Pulmonary artery endothelial cell (primary cell): Measurements from ENCODE around the gene ADGRF5. TPM values are rescaled to one million over a fixed set of nuclear protein-coding genes. Genes with fewer than 3 reads are reported as not detected.
"Not testable (repeated sequence)": the region's sequence is repeated elsewhere in the genome, so short reads cannot be mapped to it uniquely, and the experiment has no call there.

Experiments used
- DNase-seq: peaks from one replicate; pipeline ENCODE4 v3.0.0-alpha.2; 2011; ENCODE audit warnings: low read depth, low spot score
- total RNA-seq: library from RNA; depleted of rRNA; stranded (reverse); fragments of >200 nt; gene quantifications from 2 replicates; pipeline ENCODE4 v1.2.3, GENCODE V29; 2014

The ADGRF5 gene
- total RNA-seq, 1 donor from 2014 or later, result 2.0 TPM

DNA sequence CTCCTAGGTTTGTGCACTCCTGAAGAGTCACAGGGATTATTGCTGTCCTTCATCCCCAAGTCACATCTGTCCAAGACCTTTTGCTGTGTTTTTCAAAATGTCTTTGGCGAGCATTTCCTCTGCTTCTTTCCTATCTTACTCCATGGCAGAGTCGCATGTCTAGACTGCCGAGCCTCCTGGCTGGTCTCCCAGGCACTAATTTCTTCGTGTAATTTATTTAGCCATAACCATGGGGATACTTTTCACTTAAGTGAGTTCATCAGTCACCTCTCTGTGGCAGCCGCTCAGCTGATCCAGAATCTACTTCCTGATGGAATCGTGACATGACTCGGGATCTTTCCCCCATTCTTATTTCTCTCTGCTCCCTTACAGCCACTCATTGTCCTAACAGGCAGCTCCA is 25.8 kb downstream of the ADGRF5 start:
- DNase-seq, result no peak

DNA sequence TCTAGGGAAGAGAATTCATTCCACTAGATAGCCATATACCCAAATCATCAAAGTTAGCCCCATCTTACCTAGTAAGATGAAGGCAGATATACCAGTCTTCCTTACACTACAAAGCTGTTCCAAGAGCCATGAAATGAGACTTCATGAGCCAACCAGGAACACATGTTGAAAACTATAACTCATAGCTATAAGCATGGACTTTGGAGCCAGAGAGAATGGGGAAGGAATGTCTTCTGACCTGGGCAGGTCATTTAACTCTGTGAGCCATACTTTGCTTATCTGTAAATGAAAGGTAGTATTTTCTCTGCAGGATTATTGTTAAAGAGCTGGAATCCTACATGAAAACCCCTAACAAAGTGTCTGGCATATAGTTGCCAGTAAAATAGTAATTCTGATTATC is 27.3 kb downstream of the ADGRF5 start:
- no peak for DNase-seq

DNA sequence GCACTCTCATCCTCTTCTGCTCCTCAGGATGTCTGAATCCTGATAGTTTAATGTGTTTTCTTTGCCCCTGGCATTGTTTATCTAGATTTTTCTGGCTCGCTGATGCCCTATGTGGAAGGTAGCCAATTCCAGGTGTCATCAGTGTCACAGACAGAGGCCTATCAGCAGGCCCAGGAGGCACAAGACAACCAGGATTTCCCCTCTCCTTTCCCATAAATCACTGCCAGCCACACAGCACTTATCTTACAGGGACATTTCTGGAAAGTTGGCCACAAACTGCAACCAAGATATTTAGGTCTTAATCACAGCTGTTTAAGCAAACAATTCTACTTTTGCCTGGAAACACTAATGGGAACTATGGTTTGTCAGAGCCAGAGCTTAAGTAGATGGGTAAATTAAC is 28.1 kb downstream of the ADGRF5 start:
- no peak for DNase-seq

DNA sequence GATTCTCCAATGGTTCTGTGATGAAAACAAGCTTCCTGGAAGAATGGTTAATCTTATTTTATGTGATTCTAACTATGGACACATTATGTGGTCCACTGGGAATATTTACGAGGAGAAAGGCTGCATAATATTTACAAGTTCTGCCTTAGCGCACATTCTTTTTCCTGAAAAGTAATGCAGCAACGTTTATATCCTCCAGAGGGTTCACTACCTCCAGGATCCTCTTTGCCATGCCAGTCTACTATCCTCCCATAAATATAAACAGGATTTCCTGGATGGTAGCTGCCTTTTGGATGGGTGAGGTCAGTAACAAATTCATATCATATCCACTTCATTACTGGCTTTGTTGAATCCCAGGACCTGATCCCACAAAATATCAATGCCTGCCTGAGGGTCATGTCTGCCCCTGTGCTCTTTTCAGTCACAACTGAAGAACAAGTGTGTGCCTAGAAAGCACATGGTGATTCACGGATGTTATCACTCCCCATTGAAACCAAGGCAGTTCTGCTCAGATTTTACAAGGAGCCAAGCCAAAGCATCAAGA is 30.4 kb downstream of the ADGRF5 start:
- no peak for DNase-seq

DNA sequence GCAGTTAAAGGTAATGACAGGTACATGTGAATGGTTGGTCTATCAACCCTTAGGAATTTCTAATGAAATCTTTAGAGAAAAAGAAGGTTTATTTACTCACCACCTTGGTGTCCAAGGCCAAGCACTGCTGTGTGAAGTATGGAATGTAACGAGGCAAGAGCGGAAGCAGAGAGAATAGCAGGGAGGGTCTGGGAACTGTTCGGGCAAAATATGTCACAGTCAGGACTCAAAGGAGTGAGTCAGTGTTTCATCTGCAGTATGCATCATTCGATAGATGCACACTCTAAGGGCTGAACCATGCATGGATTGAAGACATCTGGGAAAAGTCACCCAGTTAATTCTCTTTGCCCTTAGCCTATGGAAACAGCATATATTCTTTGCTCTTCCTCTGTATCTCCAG is 33.2 kb downstream of the ADGRF5 start:
- no peak for DNase-seq

DNA sequence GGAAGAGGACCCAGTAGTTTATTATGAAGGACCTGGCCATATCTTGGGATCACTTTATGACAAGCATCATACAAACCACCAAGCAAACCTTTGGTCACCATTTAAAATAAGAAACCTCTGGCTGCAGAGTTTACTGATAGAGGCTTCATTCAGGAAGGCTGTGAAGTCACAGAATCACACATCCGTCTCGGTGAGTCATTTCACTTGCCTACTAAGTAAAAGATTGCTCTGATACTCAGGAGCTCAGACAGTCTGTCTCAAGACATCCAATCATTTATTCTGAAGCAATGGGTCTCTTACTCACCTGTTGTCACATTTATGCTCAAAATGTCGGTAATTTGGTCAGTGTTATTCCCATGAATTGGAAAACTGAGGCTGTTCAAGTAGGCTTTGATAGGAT is 33.7 kb downstream of the ADGRF5 start:
- peak; percentile 33 for DNase-seq

DNA sequence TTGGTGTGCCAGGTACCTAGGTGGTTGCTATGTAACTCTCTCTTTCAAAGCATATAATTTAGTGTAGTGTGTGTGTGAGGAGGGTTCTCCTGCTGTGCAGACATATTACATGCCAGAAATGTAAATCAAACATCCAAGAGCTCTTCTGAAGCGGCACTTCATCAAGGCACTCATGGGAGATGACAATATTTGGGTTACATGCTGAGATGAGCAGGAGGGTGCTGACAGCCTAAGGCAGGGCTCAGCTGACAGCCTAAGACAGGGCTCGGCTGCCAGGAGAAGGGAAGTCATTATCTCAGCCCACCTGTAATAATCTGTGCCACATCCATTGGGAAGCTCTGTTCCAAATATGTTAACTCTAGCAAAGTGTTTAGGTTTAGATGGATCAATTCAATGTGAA is 39.1 kb downstream of the ADGRF5 start:
- no peak for DNase-seq

DNA sequence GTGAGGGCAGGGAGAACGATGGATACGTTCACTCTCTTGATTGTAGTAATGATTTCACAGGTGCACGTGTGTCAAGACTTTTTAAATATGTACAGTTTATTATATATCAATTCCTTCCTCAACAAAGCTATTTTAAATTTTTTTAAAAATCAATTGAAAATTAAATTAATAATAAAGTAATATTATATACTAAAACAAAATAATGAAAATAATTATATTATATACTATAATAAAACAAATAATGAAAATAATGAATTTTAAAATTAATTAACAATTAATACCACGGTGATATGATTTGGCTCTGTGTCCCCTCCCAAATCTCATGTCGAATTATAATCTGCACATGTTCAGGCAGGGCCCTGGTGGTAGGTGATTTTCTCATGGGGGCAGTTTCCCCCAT is 42.7 kb downstream of the ADGRF5 start:
- DNase-seq, result no peak

DNA sequence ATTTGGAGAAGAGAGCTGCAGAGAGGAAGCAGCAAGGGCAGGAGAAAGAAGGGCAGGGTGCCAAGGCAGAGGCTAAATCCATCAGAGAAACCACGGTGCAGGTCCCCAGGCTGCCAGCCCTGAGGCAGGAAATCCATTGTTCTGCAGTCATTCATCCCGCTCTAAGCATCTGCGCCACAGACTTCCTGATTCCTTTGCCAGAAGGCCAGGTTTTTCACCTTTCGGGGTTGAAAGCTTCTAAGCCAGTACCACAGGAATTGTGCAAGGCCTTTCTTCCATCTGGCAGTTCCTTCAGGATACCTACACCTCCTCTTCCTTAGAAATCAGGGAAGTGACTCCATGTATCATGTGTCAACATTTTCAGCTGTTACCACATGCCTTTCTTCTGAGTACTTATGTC is 45.6 kb downstream of the ADGRF5 start:
- DNase-seq, result peak; percentile 98

DNA sequence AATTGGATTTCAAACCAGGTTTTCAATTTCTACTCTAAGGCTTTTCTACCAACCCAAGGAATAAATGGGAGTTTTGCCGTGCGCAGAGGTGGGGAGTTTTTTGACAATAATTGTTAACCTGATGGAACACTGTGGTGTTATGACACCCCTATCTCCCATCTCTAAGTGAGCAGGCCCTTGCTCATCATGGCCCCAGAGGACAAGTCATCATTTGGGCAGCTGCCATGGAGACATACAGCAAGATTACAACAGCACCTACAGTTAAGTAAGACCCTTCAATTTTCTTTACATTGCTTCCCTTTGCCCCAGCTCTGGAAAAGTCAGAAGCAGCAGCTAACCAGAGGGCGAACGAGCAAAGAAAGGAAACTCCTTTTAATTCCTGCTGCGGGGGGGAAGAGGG is 54.3 kb downstream of the ADGRF5 start:
- no peak for DNase-seq

DNA sequence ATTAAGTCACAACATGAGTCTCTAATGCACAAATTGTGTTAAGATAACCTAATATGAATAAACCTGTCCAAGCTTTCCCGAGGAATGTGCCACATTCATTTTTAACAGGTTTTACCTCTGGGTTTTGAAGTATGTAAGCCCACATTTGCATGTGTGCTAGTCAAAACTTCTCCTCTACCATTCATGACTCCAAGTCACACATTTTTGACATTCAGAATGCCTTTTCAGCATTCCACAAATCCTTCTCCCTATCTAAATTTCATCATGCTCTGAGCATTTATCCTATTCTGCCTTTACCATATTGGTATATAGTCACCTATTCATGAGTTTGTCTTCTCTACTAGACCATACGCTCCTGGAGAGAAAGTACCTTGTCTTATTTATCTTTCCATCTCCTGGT is 56.5 kb downstream of the ADGRF5 start:
- DNase-seq, result no peak

DNA sequence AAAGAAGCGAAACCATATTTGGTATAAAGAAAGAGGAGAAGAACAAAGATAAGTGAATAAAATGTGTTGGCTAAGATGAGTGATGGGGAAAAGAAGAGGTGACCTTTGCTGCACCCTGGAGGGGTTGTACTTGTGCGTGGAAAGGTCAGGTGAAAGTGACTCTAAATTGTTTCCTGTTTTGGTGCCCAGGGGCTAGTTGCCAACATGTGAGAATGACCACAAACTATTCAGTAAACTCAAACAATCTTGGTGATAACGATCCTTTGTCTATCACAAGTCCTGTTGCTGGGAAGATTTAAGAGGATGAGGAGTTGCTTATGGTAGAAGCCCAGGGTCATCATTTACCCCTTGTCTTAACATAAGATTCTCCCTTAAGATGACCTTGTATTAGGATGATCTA is 57.9 kb downstream of the ADGRF5 start:
- no peak for DNase-seq

DNA sequence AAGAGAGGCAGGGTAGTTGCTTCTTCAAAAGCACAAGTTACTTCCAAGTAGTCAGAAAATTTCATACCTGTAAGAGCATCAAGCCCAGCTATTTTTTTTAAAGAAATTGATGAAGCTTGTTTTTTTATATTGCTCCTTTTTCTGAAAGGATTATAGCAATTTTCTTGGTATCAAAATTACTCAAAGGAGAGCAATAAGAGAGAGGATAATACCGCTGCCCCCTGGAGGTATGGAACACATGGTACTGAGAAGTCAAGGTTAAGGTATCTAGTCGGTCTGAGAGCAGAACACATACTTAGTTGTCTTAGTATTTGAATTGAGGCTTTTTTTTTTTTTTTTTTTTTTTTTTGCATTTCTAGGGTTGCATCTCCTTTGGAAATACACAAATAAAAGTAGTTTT is 59.4 kb downstream of the ADGRF5 start:
- DNase-seq, result no peak

DNA sequence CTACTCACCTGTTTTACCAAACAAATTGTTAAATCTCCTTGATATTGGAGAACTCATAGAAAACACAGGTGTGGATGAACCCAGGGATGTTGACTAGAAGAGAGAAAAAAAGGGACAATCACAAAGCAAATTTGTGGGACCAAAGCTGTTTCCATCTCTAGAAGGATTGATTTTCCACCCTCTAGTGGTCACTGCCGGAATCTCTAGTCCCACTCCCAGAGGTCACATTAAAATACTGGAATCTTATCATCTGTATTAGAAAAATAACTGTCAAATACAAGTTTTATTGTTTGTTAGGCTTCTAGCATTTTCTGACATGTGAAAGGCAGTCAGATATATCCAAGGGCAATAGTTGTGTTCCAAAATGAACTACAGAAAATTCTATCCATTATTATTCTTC is 65.8 kb downstream of the ADGRF5 start:
- DNase-seq, result not testable (repeated sequence)

DNA sequence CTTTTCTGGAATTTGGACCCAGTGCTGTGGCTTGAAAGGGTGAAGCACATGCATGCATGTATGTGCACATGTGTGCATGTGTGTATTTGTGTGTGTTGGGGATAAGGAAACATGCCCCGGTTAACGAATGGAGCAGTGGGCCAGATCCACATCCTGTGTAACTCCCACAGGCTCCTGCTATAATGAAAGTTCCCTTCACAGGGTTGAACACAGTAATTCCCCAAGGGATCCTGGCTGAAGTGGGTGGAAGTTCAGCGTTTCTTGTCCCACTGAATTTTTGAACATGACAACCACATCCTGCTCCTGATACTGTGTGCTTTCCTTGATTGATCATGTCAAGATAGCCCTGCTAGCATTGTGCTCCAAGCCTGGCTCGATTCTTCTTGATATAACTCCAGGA is 70.2 kb downstream of the ADGRF5 start:
- not testable (repeated sequence) for DNase-seq

DNA sequence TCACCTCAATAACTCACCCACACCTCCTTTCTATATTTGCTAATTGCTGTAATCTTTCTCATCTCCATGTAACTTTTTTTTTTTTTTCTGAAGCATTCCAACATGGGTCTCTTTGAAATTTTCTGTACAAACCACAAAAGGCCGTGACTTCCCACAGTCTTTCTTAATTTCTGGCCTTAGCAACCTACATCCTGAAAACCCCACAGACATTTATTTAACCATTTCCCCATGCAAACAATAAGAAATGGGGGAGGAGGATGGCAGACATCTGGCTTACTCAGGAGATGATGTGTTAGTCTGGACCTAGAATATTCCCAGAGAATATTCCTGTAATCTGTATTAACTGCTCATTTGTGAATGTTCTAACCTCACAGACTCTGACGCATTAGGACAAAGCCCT is 70.9 kb downstream of the ADGRF5 start:
- no peak for DNase-seq

DNA sequence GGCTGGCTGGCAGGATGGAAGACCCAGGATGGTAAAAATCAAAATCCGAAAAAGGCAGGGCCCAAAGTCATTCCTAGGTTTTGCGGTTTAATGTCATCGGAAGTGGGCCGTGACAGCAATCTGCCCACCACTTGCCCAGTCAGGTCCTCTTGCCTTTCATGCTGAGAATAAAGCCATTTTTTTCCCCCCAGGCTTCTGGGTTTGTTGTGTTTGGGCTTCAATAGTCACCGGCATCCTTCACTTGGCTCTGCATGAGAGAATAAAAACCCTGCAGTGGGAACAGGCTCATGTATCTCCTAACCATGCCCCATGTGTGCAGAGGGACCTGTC is 72.4 kb downstream of the ADGRF5 start:
- DNase-seq, result no peak

DNA sequence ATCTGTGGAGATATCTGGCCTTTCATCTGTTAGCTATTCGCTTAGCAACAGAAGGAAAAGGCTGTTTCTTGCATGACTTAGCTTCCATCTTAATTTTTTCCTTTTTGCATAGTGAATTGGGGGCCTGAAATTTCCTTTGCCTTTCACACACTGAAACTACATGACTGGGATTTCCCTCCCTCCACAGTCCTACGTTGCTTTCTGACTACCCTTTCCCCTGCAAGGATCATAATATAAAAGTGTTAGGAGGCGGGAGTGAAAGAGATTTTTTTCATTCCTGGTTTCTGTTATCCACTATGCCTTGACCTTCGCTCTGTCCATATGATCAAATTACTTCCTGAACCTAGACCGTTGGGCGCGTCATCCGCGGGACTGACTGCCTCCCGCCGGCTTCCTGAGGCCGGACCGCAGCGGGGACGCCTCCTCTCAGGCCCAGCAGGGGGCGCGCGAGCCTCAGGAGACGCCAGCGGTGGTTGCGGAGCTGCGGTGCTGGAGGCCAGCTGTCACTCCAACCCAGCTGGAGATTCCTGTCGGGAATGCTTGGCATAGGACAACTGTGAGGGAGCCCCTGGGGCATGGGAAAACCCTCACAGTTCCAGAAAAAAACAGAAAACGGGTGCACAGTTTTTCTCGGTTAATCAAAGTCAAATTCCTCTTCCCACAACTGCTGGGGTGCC is 72.9 kb downstream of the ADGRF5 start:
- peak; percentile 55 for DNase-seq

DNA sequence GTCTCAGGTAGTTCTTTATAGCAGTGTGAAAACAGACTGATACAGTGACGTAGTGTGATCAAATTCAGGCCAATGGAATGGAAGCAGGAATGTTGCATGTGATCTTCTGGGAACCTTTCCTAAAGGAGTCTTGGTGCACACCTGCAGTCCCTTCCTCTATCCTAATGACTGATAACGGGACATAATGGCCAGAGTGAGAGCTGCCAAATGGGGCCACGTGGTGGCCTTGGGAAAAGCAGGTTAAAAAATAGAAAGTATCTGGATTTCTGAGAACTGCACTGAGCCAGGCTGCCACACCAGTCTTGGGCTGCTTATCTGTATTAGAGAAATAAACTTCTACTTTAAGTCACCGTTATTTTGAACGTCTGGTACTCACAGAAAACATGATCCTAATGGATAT is 76.6 kb downstream of the ADGRF5 start:
- DNase-seq, result no peak

DNA sequence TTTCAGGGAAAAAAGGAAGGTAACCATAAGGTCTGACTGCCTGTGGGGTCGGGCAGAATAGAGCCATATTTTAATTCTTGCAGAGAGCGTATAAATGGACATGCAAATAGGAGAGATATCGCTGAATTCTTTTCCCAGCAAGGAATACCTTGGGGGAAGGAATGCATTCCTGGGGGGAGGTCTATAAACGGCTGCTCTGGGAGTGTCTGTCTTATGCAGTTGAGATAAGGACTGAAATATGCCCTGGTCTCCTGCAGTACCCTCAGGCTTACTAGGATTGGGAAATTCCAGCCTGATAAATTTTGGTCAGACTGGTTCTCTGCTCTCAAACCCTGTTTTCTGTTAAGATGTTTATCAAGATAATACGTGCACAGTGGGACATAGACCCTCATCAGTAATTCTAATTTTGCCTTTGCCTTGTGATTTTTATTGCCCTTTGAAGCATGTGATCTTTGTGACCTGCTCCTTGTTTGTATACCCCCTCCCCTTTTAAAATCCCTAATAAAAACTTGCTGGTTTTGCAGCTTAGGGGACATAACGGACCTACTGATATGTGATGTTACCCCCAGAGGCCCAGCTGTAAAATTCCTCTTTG is 79.4 kb downstream of the ADGRF5 start:
- not testable (repeated sequence) for DNase-seq

DNA sequence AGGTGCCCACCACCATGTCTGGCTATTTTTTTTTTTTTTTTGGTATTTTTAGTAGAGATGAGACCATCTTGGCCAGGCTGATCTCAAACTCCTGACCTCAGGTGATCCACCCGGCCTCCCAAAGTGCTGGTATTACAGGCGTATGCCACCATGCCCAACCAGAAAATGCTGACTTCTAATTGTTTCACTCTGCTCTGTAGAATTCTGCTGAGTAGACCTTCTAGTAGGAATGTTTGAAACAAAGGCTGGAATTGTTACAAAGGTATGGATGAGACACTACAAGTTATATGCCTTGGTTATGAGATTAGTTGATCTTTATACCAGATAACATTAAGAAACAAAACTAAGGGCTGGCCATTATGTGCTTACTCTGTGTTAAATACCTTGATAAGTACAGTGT is 83.7 kb downstream of the ADGRF5 start:
- no peak for DNase-seq

DNA sequence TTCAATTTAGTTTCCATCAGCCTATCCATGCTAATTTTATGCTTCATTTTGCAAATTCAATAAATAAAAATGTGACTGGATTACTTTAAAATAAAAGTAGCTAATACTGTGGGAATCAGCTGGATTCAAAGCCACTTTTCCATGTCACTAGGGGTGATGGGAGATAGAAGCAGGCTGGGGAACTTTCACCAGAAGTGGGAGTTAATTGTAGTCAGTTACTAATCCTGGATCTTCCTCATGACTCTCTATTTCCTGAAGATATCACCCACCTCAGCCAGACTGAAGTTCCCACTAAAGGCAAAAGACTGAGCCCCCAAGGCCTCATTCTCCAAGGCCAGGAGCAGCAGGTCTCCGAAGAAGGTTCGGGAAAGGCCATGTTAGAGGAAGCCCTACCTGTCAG is 86.7 kb downstream of the ADGRF5 start:
- DNase-seq, result not testable (repeated sequence)

DNA sequence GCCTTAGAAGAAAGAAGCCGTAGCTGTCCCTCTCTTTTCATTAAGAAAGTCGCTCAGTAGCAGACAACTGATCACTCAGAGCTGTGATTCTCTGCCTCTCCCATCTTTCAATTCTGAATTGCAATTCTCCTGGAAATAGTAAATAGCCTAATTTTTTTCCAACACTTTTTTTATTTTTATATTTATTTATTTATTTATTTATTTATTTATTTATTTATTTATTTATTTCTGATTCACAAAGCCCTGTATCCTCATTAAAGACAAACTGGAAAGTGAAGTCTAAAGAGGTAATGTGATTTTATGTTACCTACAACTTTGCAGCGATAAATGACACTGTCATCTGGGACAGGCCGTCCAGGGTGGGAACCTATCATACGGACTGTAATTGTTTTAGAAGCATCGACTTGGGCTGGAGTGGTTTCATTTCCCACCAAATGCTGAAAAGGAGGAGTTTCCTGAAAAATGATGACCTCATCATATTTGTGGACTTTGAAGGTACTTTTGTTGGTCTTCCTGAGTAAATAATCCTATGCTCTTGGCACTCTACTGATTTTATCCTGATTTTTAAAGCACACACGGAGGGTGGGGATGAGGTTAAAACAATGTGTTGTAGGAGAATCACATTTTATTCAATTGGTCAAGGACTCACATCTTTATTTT is 87.4 kb downstream of the ADGRF5 start:
- not testable (repeated sequence) for DNase-seq
